Mesothelial cell of epicardium (in vitro differentiated cells): Measurements from ENCODE around the gene KYAT1. TPM values are rescaled to one million over a fixed set of nuclear protein-coding genes. Genes with fewer than 3 reads are reported as not detected.

Experiments used
- DNase-seq, 2 experiments: peaks; one replicate each; pipeline ENCODE4 v3.0.0; 2021; ENCODE audit warnings: low spot score in 2 of 2; ENCODE audit not compliant: unreplicated experiment in 2 of 2
- H3K27ac Mint-ChIP-seq: 2 replicates; pipeline ENCODE4 v1.8.0; 2021; ENCODE audit warnings: mixed read lengths
- H3K27me3 Mint-ChIP-seq: 2 replicates; pipeline ENCODE4 v1.8.0; 2021; ENCODE audit warnings: low read depth, mixed read lengths
- H3K36me3 Mint-ChIP-seq: 2 replicates; pipeline ENCODE4 v1.8.0; 2021; ENCODE audit warnings: mixed read lengths
- H3K4me1 Mint-ChIP-seq: 2 replicates; pipeline ENCODE4 v1.8.0; 2021; ENCODE audit warnings: mixed read lengths
- H3K4me3 Mint-ChIP-seq: 2 replicates; pipeline ENCODE4 v1.8.0; 2021; ENCODE audit warnings: mild to moderate bottlenecking, moderate library complexity, mixed read lengths
- H3K9me3 Mint-ChIP-seq: 2 replicates; pipeline ENCODE4 v1.8.0; 2021; ENCODE audit warnings: mixed read lengths
- total RNA-seq: library from RNA; stranded (reverse); gene quantifications from 3 replicates; pipeline ENCODE4 v1.2.1, GENCODE V29; 2021
- TF ChIP-seq, protein P1 (sequence below): fragments of 200-600 bp; sonication (generic); IDR thresholded peaks from one replicate; pipeline ENCODE4 v1.5.0; 2021; ENCODE audit warnings: antibody characterized with exemption; ENCODE audit not compliant: unreplicated experiment

KYAT1 gene
- total RNA-seq, 1 donor from 2014 or later = 9.2 TPM

DNA sequence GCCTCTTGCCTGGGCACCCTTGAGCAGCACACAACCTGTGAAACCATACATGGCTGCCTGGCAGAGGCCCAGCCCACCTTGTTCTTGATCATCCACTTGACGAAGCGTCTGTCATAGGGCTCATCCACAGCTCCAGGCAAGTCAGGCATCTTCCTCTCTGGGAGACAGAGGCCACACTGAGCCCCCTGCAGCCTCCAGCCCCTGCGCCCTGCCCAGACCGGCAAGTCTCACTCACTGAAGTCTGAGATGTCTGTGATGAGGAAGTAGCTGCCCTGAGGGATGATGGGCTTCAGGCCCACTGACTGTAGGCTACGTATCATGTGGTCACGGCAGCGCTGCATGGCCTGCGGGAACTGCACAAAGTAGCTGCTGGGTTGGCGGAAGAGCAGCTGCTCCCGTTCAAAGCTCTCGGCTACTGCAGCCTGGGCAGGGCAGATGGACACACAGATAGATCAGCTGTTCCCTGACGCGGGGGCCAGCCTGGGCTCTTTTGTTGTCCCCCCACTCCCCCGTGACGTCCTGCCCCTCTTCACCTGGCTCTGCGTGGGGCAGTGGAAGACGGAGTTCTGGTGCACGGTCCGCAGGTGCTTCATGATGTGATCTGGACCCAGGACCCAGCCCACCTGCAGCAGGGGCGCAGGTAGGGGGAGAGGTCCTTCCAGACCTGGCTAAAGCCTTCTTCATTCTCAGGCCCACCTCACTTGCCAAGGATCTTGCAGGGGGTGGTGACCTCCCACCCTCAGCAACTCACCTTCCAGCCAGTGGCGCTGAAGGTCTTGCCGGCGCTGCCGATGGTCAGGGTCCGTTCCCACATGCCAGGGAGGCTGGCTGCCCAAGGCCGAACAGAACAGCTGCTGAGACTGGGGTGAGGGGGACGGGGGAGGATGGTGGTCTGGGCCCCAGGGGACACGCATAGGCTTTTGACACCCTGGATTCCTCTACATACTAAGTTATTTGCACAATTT lies 46.2 kb downstream of the KYAT1 start:
- no peak overlapping the region for H3K27ac Mint-ChIP-seq
- TF ChIP-seq, protein P1, sequence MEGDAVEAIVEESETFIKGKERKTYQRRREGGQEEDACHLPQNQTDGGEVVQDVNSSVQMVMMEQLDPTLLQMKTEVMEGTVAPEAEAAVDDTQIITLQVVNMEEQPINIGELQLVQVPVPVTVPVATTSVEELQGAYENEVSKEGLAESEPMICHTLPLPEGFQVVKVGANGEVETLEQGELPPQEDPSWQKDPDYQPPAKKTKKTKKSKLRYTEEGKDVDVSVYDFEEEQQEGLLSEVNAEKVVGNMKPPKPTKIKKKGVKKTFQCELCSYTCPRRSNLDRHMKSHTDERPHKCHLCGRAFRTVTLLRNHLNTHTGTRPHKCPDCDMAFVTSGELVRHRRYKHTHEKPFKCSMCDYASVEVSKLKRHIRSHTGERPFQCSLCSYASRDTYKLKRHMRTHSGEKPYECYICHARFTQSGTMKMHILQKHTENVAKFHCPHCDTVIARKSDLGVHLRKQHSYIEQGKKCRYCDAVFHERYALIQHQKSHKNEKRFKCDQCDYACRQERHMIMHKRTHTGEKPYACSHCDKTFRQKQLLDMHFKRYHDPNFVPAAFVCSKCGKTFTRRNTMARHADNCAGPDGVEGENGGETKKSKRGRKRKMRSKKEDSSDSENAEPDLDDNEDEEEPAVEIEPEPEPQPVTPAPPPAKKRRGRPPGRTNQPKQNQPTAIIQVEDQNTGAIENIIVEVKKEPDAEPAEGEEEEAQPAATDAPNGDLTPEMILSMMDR = no peak
- peaks cover 2% of the 10 kb centered on the region for H3K36me3 Mint-ChIP-seq

DNA sequence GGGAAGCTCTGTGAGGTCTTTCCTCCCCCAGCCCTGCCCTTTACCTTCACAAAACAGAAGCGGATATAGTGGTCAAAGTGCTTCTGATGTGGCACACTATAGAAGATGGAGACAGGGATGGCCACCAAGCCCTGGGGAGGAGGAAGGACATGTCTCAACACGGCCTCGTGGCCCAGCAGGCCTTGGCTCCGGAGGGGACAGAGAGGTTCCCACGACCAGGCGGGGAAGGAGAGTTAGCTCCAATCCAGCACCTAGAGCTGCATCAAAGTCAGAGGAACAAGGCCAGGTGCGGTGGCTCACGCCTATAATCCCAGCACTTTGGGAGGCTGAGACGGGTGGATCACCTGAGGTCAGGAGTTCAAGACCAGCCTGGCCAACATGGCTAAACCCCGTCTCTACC lies 48.1 kb downstream of the KYAT1 start:
- peaks cover 2% of the 10 kb centered on the region for H3K36me3 Mint-ChIP-seq
- peaks cover 7% of the 10 kb centered on the region for H3K4me1 Mint-ChIP-seq
- H3K27ac Mint-ChIP-seq = no peak overlapping the region
- TF ChIP-seq, protein P1 = no peak
- DNase-seq = no peak
- no peak overlapping the region for H3K4me3 Mint-ChIP-seq
- no peaks in the 10 kb centered on the region for H3K27me3 Mint-ChIP-seq
- no peaks in the 10 kb centered on the region for H3K9me3 Mint-ChIP-seq

More for the DNA sequence above, 46.2 kb downstream of the KYAT1 start:
- Mint-ChIP-seq H3K9me3 (no peaks in the 10 kb centered on the region), H3K4me1 (no peaks in the 10 kb centered on the region), H3K4me3 (no peak overlapping the region), H3K27me3 (no peaks in the 10 kb centered on the region)
- no peak for DNase-seq

DNA sequence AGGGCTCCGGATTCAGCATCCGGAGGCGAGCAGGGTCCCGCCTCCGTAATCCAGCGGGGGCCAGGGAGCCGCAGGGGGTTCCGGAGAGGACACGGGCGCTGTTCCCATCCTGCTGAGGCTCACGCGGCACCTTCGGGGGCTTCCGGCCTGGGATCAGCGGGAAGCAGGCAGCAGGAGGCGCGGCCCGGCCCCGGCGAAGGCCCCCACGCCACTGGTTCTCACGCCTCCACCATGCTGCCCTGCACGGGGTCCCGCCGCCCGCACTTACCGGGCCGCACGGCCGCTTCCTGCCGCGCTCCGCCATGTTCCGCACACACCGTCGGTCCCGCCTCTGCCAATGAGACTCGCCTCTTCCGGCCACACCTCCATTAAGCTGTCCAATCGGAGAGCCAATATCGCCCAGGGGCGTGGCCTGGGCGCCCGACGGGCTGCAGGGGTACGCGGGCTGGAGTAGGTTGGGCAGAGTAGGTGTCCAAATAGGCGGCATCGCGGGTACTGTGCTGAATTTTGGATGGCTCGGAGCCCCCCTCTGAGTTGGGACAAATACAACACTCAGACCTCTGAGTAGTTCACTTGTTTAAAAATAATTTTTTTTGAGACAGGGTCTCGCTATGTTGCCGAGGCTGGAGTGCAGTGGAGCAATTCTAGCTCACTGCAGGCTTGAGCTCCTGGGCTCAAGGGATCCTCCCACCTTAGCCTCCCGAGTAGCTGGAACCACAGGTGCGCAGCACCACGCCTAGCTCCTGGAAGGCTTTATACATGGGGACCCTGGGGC lies 52.1 kb downstream of the KYAT1 start, which contains the start of gene SPOUT1:
SPOUT1 (minus strand) TSS at position 318 of the 775 bp plus-strand sequence; CDS start at position 304, 14 bp downstream.
- Mint-ChIP-seq H3K9me3 (no peaks in the 10 kb centered on the region), H3K27me3 (no peaks in the 10 kb centered on the region), H3K4me1 (peaks cover 11% of the 10 kb centered on the region), H3K4me3 (peak within 1 kb of the TSS; percentile 93), H3K27ac (peak within 1 kb of the TSS; percentile 89), H3K36me3 (peaks cover 5% of the 10 kb centered on the region)
- peak; percentile 84 to 94 for DNase-seq
- TF ChIP-seq, protein P1 = no peak

DNA sequence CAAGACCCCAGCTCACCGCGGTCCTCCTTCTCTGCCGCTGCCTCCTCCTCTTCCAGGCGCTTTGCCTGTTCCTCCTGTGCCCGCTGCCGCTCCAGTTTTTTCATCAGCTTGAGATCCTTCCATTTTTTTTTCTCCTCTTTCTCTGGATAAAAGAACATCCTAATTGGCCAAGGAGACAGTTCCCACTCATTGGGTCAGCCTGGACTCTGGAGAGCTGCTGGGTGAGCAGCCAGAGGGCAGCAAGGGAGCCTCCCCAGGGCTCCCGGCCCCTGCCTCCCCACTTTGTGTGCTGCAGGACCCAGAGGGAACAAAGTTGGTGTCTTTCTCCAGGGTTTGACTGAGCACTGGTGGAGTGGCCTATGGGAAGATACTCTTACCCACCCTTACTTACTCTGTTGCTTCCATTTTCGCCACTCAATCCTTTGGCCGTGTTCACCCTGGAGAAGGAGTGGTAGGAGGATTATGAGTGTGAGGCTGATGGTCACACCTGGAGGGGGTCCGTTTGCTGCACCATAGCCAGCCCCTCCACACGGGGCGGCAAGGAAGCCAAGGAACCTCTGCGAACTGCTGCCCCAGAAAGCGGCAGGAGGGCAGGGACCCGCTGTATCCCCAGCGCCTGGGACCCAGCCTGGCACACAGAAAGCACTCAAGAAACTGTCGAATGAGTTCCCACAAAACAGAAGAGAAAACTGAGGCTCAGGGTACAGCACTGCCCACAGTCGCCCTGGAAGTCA lies 52.9 kb downstream of the KYAT1 start:
- H3K27ac Mint-ChIP-seq = peak overlapping the region; percentile 89
- H3K36me3 Mint-ChIP-seq = peaks cover 3% of the 10 kb centered on the region
- peak overlapping the region; percentile 93 for H3K4me3 Mint-ChIP-seq
- H3K27me3 Mint-ChIP-seq = no peaks in the 10 kb centered on the region
- TF ChIP-seq, protein P1 = no peak
- no peak for DNase-seq
- H3K9me3 Mint-ChIP-seq = no peaks in the 10 kb centered on the region
- peaks cover 11% of the 10 kb centered on the region for H3K4me1 Mint-ChIP-seq

DNA sequence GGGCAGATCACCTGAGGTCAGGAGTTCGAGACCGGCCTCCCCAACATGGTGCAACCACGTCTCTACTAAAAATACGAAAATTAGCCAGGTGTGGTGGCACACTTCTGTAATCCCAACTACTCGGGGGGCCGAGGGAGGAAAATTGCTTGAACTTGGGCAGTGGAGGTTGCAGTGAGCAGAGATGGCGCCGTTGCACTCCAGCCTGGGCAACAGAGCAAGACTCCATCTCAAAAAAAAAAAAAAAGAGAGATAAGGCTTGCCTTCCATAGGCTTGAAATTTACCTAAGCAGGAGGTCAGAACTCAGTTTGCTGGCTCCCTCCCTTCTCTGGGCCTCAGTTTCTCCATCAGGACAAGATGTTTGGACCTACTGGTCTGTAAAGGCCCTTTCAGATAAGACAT lies 53.5 kb downstream of the KYAT1 start:
- peak overlapping the region; percentile 16 for H3K27ac Mint-ChIP-seq
- H3K9me3 Mint-ChIP-seq = no peaks in the 10 kb centered on the region
- TF ChIP-seq, protein P1 = no peak
- peak overlapping the region; percentile 93 for H3K4me3 Mint-ChIP-seq
- no peaks in the 10 kb centered on the region for H3K27me3 Mint-ChIP-seq
- peaks cover 11% of the 10 kb centered on the region for H3K4me1 Mint-ChIP-seq
- peaks cover 3% of the 10 kb centered on the region for H3K36me3 Mint-ChIP-seq
- no peak for DNase-seq
